ENCODE measurements around the gene FAM193B.

FAM193B gene

DNA sequence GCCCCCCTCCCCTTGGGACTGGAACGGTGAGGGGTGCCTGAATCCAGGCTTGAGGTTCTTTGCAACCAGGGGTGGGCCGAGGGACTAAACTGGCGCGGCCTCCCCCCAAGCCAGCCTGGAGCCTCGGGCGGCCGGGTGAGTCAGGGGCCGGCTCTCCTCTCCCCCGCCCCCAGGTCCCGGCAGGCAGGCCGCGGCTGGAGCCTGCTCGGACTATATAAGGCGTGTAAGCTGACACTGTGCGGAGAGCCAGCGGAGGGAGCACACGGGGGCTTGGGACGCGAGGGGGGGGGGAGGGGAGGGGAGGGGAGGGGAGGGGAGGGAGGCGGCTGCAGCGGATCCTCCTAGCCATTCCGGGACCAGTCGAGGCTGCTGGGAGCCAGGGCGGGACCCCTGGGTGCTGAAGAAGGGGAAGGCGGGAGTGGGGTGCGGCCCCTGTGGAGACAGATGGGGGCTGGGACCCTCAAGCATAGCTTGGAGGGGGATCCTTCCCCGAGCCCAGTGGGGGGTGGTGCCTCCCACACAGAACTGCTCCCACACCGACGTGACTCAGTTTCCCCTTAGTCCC, 57.6 kb downstream of the FAM193B start:
- Mint-ChIP-seq H3K27ac (no peak overlapping the region), H3K27me3 (no peaks in the 10 kb centered on the region), H3K36me3 (no peaks in the 10 kb centered on the region), H3K9me3 (ENCODE audit: low read depth) (no peaks in the 10 kb centered on the region), H3K4me1 (ENCODE audit: low read depth) (peaks cover 29% of the 10 kb centered on the region), H3K4me3 (peak overlapping the region; percentile 58)

DNA sequence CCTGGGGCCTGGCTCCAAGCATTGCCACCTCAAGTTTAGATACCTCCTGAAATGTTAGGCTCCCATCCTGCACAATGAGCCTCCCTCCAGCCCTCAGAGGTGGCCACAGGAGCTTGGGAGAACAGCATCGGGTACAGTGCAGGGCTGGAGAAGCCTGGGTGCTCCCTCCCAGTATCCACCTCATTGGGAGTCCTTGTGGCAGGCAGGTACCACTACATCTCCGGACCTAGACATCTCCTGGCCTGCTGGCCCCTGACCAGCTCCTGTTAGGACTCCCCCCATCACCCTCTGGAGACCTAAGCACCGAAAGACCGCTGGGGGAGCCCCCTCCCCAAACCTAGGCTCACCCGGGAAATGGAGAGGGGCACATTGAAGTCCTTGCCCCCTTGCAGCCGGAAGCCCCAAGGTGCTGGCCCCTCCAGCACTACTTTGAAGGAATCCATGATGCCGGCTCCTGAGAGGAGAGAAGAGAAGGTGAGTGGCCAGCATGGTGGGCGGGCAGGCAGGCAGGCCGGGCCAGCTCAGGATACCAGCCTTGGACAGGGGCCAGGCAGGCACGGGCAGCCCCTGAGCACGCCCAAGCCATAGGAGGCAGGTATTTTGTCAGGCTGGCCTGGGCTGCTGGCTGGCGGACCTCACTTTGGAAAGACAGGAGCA, 58.2 kb downstream of the FAM193B start:
- H3K27ac Mint-ChIP-seq, result no peak overlapping the region
- no peaks in the 10 kb centered on the region for H3K9me3 Mint-ChIP-seq (ENCODE audit: low read depth)
- peaks cover 29% of the 10 kb centered on the region for H3K4me1 Mint-ChIP-seq (ENCODE audit: low read depth)
- H3K36me3 Mint-ChIP-seq, result no peaks in the 10 kb centered on the region
- peak overlapping the region; percentile 58 for H3K4me3 Mint-ChIP-seq
- no peaks in the 10 kb centered on the region for H3K27me3 Mint-ChIP-seq

DNA sequence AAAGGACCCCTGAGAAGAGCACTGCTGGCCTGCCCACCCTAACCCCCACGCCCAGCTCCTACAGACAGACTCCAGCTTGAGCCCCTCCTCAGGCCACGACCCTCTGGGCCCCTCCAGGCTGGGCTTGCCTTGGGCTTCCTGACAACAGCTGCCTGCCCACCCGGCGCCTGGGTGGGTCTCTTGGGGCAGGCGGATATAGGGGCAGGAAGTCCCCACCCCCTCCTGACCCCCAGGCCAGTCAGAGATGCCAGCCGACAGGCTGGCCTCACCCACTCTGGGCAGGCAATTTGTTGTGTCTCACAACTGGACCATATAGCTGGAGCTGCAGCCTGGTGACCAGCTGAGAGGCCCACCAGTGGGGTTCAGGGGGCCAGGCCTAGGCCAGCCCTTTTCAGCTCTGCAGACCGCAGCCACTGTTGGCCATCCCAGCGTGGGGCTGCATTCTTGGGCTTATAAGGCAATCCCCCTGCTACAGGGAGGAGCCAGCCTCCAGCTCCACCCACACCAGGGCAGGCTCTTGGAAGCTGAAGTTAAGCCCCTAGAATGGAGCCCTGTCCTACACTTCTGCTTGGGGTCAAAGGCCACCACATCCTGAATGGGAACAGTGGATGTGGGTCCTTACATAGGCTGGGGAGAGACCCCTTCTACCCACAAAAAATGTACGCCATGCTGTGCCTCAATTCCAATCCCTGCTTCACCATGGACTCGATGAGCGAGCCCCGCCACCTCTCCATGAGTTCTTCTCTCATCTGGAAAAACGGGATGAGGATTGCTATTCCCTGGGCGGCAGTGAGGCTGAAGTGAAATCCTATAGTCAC, 58.9 kb downstream of the FAM193B start:
- H3K4me1 Mint-ChIP-seq (ENCODE audit: low read depth), result peaks cover 27% of the 10 kb centered on the region
- peak overlapping the region; percentile 58 for H3K4me3 Mint-ChIP-seq
- H3K9me3 Mint-ChIP-seq (ENCODE audit: low read depth), result no peaks in the 10 kb centered on the region
- H3K36me3 Mint-ChIP-seq, result no peaks in the 10 kb centered on the region
- H3K27me3 Mint-ChIP-seq, result no peaks in the 10 kb centered on the region
- no peak overlapping the region for H3K27ac Mint-ChIP-seq

DNA sequence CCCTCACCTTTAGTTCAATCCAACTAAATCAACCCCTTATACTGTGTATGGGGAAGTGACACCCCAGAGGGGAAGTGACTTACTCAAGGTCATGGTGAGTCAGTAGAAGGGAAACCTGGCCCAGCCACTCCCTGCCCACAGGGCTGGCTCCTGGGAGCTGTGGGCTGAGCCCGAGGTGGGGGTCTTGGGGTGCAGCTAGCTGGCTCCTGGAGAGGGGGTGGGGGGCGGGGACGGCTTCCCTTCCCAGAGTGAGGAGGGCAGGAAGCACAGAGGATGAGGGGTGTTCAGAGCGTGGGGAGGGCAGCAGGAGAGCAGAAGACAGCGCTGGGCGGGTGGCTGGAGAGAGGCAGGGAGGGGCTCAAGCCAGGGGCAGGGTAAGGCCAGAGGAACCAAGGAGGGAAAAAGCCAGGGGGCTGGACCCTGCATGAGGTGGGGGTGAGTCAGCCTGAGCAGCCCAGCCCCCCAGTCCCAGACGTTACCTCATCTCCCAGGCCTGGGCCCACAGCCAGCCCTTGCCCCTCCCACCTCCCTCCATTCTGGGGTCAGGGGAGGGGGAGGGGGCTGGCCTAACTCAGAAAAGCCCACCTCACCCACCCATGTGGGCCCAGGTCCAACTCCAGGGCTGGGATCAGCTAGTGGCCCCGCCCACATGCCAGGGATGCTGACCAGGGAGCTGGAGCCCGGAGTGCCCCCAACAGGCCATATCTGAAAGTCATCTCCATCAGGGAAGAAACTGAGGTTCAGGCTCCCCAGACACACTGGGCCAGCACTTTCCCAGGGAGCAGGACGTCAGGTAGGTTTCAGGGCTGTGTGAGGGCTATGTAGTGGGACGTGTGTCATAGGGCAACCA, 59.8 kb downstream of the FAM193B start:
- Mint-ChIP-seq H3K4me3 (no peak overlapping the region), H3K9me3 (ENCODE audit: low read depth) (no peaks in the 10 kb centered on the region), H3K4me1 (ENCODE audit: low read depth) (peaks cover 27% of the 10 kb centered on the region), H3K27me3 (no peaks in the 10 kb centered on the region), H3K36me3 (no peaks in the 10 kb centered on the region), H3K27ac (peak overlapping the region; percentile 58)

DNA sequence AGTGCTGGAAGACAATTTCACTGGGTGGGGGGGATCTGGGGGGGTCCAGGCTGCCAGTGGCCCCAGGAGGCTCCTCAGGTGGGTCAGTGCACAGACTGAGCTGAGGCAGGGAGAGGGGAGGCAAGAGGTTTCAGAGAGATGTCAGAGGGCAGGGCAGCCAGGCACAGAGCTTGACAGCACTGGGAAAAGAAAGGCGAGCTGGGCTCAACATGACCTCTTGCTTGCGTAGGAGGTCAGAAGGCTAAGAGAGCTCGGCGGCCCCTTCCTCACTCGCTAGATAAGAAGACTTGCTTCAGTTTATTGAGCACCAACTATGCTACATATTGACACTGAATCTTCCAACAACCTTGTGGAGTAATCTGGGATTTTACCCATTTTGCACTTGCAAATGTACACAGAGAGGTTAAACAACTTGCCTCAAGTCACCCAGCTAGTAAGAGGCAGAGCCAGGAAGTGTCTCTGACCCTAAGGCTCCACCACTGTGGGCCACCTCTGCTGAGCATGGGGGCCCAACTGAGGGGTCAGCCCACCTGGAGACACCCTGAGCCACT, 60.5 kb downstream of the FAM193B start:
- H3K36me3 Mint-ChIP-seq, result no peaks in the 10 kb centered on the region
- H3K9me3 Mint-ChIP-seq (ENCODE audit: low read depth), result no peaks in the 10 kb centered on the region
- H3K4me3 Mint-ChIP-seq, result no peak overlapping the region
- no peaks in the 10 kb centered on the region for H3K27me3 Mint-ChIP-seq
- peaks cover 27% of the 10 kb centered on the region for H3K4me1 Mint-ChIP-seq (ENCODE audit: low read depth)
- H3K27ac Mint-ChIP-seq, result peak overlapping the region; percentile 58

DNA sequence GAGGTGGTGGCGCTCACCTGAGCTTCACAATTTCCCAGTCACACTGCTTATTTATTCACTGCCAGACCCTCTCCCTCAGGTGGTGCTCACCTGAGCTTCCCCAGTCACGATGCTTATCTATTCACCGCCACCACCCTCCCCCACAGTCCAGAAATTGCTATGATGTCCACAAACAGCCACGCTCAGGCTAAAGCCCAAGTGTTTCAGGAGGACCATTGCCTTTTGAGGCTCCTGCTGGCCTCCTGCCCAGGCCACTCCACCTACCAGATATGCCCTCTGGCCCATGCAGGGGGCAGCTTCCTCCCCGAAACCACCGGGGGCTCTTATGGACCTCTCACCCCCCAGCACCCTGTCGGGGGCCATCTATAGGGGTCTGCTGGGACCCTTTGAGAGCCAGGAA, 61.5 kb downstream of the FAM193B start:
- no peaks in the 10 kb centered on the region for H3K27me3 Mint-ChIP-seq
- H3K4me1 Mint-ChIP-seq (ENCODE audit: low read depth), result peaks cover 19% of the 10 kb centered on the region
- no peaks in the 10 kb centered on the region for H3K36me3 Mint-ChIP-seq
- no peak overlapping the region for H3K27ac Mint-ChIP-seq
- H3K4me3 Mint-ChIP-seq, result no peak overlapping the region
- no peaks in the 10 kb centered on the region for H3K9me3 Mint-ChIP-seq (ENCODE audit: low read depth)

DNA sequence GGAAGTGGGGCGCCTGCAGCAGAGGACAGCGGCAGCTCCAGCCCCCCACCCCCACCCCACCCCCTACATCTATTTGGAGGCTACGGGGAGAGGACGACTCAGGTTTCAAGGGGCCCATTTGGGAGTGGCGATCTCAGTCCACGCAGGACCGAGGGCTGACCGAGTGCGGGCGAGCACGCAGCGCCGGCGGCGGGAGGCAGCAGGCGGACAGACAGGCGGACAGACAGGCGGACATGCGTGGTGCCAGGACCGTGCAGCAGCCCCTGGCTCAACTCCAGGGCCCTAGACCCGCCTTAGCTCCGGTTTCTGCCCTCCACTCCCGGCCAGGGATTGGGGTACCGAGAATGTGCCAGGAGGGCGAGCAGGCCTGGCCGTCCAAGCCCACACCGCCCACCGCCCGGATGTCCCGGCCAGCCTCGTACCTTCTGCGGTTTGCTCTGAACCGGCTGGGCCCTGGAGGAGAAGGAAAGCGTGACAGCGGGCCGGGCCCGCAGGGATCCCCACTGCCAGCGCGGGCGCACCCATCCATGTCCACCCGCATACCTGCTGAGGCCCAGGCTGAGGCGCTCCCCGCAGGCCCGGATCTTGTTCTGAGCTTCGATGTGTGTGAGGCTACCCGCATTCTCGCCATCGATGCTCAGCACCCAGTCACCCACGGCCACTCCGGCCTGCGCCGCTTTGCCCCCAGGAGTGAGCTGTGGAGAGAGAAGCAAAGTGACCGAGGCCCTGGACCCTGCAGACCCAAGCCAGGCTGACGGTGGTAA, 62.2 kb downstream of the FAM193B start:
- peaks cover 17% of the 10 kb centered on the region for H3K4me1 Mint-ChIP-seq (ENCODE audit: low read depth)
- no peaks in the 10 kb centered on the region for H3K27me3 Mint-ChIP-seq
- H3K27ac Mint-ChIP-seq, result no peak overlapping the region
- no peaks in the 10 kb centered on the region for H3K36me3 Mint-ChIP-seq
- H3K4me3 Mint-ChIP-seq, result no peak overlapping the region
- H3K9me3 Mint-ChIP-seq (ENCODE audit: low read depth), result no peaks in the 10 kb centered on the region

DNA sequence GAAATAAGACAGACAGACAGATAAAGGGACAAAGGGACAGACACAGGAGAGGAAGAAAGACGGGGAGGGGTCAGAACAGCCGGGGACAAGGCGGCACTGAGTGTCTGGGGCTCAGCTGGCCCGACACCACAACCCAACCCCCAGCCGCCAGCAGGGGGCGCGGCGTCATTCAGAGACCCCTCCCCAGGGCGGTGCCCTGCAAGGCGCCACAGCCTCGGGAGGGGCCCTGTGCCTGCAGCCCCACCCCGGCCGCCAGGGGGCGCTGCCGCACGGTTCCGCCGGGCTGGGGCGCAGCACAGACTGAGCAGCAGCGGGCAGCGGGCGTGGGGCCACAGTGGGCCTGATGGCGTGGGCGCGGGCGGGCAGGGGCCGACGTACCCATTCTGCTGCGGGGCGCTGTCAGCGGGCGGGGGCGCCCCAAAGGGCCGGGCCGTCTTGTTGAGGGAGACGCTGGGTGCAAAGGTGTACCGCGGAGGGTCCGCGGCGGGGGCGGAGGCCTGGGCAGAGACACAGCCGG, 62.9 kb downstream of the FAM193B start:
- H3K9me3 Mint-ChIP-seq (ENCODE audit: low read depth), result no peaks in the 10 kb centered on the region
- H3K4me3 Mint-ChIP-seq, result no peak overlapping the region
- H3K27ac Mint-ChIP-seq, result no peak overlapping the region
- H3K4me1 Mint-ChIP-seq (ENCODE audit: low read depth), result peaks cover 17% of the 10 kb centered on the region
- no peaks in the 10 kb centered on the region for H3K36me3 Mint-ChIP-seq
- no peaks in the 10 kb centered on the region for H3K27me3 Mint-ChIP-seq

DNA sequence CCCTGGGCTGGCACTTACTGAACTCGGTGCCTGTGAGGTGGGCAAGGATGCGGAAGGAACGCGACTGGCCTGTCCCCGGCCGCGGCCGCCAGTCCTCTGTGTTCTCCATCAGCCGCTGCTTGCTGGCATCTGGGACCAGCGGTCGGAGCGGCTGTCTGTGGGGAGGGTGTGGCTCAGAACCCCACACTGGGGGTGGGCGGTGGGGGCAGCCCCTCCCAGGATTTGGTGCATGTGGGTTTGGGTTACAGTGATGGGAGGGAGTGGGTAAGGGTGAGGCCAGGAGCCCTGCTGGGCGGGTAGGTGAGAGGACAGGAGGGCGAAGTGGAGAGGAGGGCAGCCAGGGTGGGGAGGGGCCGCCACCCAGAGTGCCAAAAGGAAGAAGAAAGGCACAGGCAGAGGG, 63.4 kb downstream of the FAM193B start:
- H3K4me1 Mint-ChIP-seq (ENCODE audit: low read depth), result peaks cover 15% of the 10 kb centered on the region
- no peaks in the 10 kb centered on the region for H3K36me3 Mint-ChIP-seq
- H3K27ac Mint-ChIP-seq, result no peak overlapping the region
- H3K9me3 Mint-ChIP-seq (ENCODE audit: low read depth), result no peaks in the 10 kb centered on the region
- H3K27me3 Mint-ChIP-seq, result no peaks in the 10 kb centered on the region
- no peak overlapping the region for H3K4me3 Mint-ChIP-seq

DNA sequence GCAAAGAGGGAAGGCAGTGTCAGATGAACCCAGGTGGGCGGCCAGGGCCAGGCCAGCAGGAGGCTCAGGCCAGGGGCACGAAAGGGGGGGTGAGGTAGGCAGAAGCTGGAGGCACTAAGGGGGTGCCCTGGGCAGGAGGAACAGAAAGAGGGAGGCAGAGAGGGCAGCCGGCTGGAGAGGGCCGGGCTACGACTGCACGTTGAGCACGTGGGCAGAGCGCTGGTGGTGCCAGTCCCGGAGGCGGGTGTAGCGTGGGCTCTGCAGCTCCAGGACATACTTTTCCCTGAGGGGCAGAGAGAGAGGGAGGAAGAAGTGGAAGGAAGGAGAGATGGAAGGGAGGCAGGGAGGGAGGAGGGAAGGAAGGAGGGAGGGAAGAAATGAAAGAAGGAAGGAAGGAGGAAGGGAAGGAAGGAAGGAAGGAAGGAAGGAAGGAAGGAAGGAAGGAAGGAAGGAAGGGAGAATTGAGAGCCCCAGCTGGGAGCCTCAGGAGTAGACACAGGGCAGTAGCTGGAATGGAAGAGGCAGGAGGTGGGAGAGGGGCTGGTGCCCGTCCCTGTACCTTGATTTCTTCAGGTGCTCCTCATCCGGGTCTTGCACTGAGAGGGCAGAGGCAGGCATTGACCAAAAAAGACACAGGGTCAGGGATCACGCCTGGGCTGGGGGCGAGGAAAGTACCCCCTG, 63.9 kb downstream of the FAM193B start:
- H3K9me3 Mint-ChIP-seq (ENCODE audit: low read depth), result no peaks in the 10 kb centered on the region
- H3K4me1 Mint-ChIP-seq (ENCODE audit: low read depth), result peaks cover 11% of the 10 kb centered on the region
- H3K4me3 Mint-ChIP-seq, result no peak overlapping the region
- H3K27ac Mint-ChIP-seq, result no peak overlapping the region
- no peaks in the 10 kb centered on the region for H3K36me3 Mint-ChIP-seq
- no peaks in the 10 kb centered on the region for H3K27me3 Mint-ChIP-seq

DNA sequence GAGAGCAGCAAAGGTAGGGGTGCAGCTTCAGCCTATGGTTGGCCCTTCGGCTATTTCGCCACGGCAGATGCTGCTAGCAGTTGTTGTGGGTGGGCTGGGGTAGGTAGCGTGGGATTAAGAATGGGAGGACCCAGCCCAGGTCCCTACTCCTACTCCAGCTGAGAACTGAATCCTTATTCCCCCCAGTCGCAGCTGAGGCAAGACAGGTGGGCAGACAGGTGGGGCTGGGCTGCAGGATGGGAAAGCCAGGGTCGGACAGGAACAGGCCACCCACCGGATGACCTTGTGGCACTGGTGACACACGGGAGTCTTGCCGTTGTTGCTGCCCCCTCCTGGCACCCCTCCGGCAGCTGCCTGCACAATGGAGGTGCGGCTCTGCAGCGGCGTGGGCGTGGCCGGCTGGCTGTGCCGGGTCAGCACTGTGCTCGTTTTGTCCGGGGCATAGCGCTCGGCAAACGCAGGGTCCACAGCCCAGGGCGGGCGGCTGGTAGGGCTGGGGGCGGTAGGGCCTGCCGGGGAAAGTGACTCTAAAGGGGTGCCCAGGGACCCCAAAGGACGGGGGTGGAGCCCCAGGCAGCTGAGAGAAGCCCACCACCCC, 65.1 kb downstream of the FAM193B start:
- Mint-ChIP-seq H3K9me3 (ENCODE audit: low read depth) (no peaks in the 10 kb centered on the region), H3K27me3 (no peaks in the 10 kb centered on the region), H3K4me1 (ENCODE audit: low read depth) (peaks cover 8% of the 10 kb centered on the region), H3K4me3 (no peak overlapping the region), H3K36me3 (no peaks in the 10 kb centered on the region), H3K27ac (no peak overlapping the region)

DNA sequence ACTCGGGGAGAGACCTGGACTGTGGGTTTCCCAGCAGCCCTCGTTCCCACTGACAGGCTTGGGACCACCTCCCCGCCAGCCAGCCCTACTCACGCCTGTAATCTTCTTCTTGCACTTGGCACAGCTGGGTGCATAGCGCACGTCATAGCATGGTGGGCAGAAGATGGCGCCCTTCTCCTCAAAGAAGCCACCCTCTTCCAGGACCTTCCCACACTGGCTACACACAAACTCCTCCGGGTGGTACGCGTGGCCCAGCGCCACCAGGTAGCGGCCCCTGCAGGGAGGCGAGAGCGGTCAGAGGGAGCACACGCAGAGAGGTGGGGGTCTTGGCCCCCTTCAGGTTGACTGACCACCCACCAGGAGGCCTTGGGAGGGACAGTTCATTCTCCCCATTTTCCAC, 66.4 kb downstream of the FAM193B start:
- no peak overlapping the region for H3K4me3 Mint-ChIP-seq

DNA sequence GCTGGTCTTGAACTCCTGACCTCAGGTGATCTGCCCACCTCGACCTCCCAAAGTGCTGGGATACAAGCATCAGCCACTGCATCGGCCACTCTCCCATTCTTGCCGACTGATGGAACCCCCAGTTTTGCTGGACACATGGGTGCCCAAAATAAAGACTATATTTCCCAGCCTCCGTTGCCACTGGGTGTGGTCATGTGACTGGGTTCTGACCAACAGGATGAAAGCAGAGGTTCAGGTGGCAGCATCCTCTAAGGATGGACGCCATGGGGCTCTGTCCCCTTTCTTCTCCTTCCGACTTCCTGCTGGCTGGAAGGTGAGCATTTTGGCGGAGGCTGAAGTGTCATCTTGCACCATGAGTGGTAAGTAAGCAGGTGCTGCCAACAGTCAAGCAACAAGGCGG, 67.2 kb downstream of the FAM193B start:
- Mint-ChIP-seq H3K27me3 (no peaks in the 10 kb centered on the region), H3K4me3 (no peak overlapping the region), H3K36me3 (no peaks in the 10 kb centered on the region), H3K9me3 (ENCODE audit: low read depth) (no peaks in the 10 kb centered on the region), H3K4me1 (ENCODE audit: low read depth) (no peaks in the 10 kb centered on the region), H3K27ac (no peak overlapping the region)

More for the DNA sequence above, 66.4 kb downstream of the FAM193B start:
- Mint-ChIP-seq H3K4me1 (ENCODE audit: low read depth) (no peaks in the 10 kb centered on the region), H3K9me3 (ENCODE audit: low read depth) (no peaks in the 10 kb centered on the region), H3K27me3 (no peaks in the 10 kb centered on the region), H3K27ac (no peak overlapping the region), H3K36me3 (no peaks in the 10 kb centered on the region)

Data from activated naive CD8-positive, alpha-beta T cell (primary cell).